Brain microvascular endothelial cell (primary cell): ENCODE data around the gene ZBTB7C.

Experiments
- DNase-seq: peaks from one replicate; pipeline ENCODE4 v3.0.0-alpha.2; 2020
- H3K27ac ChIP-seq: fragments of 250-450 bp; sonication (Bioruptor Pico); 2 replicates; pipeline ENCODE4 v1.5.1; 2020; ENCODE audit warnings: mild to moderate bottlenecking, moderate library complexity
- H3K27me3 ChIP-seq: fragments of 250-450 bp; sonication (Bioruptor Pico); replicated peaks from 2 replicates; pipeline ENCODE4 v1.5.1; 2020; ENCODE audit warnings: mild to moderate bottlenecking
- H3K36me3 ChIP-seq: fragments of 250-450 bp; sonication (Bioruptor Pico); replicated peaks from 2 replicates; pipeline ENCODE4 v1.5.1; 2020; ENCODE audit warnings: mild to moderate bottlenecking
- H3K4me3 ChIP-seq: 2 replicates; pipeline ENCODE4 v1.5.1; 2011; ENCODE audit warnings: low read depth, mild to moderate bottlenecking, control low read depth, low read length, moderate library complexity
- in situ Hi-C: cut with HindIII; loops from 2 replicates; pipeline ENCODE4 v1.10.0; 2017; ENCODE audit warnings: low sequenced_read_pairs, low pct_ligation_motif_present
- TF ChIP-seq, protein P1 (sequence below): IDR thresholded peaks from 2 replicates; pipeline ENCODE4 v1.5.1; 2011; ENCODE audit warnings: low read depth, mild to moderate bottlenecking, moderate library complexity, low read length, control low read depth, inconsistent platforms; ENCODE audit errors: missing control alignments

The ZBTB7C gene

DNA sequence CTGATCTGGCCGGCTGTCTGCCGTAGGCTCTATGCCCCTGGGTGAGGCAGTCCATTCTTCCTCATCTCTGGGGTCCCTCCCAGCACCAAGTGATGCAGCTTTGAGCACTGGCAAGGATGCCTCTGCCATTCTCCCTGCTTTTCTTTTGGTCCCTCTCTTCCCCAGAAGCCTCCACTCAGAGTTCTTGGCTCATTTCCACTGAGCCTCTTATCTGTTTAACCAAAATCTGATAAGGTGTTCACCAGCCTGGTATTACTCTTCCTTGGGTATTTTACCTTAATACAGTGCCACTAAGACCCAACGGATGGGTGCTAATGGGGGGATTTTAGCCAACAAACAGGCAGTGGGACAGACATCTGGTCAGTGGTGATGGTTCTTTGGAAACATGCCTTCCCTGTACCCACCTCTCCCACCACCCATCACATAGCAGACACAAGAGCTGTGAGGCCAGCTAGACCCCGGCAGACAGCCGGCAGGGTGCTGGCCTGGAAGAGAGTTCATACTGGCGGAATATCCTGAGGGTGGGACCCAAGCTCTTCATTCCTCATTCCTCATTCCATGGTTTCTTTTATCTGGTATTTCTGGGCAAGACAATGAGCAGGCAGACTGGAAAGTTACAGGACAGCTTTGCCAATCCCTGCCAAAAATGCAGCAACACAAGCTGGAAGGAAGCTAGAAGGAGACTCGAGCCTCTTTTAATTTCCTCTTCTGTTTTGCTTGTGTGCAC lies 34.6 kb downstream of the ZBTB7C start:
- TF ChIP-seq, protein P1, sequence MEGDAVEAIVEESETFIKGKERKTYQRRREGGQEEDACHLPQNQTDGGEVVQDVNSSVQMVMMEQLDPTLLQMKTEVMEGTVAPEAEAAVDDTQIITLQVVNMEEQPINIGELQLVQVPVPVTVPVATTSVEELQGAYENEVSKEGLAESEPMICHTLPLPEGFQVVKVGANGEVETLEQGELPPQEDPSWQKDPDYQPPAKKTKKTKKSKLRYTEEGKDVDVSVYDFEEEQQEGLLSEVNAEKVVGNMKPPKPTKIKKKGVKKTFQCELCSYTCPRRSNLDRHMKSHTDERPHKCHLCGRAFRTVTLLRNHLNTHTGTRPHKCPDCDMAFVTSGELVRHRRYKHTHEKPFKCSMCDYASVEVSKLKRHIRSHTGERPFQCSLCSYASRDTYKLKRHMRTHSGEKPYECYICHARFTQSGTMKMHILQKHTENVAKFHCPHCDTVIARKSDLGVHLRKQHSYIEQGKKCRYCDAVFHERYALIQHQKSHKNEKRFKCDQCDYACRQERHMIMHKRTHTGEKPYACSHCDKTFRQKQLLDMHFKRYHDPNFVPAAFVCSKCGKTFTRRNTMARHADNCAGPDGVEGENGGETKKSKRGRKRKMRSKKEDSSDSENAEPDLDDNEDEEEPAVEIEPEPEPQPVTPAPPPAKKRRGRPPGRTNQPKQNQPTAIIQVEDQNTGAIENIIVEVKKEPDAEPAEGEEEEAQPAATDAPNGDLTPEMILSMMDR: no peak
- H3K27me3 ChIP-seq: peaks cover 4% of the 10 kb centered on the region
- H3K27ac ChIP-seq: no peak overlapping the region
- H3K4me3 ChIP-seq: no peak overlapping the region
- no peaks in the 10 kb centered on the region for H3K36me3 ChIP-seq
- in situ Hi-C loops: no loop called here
- DNase-seq: no peak

DNA sequence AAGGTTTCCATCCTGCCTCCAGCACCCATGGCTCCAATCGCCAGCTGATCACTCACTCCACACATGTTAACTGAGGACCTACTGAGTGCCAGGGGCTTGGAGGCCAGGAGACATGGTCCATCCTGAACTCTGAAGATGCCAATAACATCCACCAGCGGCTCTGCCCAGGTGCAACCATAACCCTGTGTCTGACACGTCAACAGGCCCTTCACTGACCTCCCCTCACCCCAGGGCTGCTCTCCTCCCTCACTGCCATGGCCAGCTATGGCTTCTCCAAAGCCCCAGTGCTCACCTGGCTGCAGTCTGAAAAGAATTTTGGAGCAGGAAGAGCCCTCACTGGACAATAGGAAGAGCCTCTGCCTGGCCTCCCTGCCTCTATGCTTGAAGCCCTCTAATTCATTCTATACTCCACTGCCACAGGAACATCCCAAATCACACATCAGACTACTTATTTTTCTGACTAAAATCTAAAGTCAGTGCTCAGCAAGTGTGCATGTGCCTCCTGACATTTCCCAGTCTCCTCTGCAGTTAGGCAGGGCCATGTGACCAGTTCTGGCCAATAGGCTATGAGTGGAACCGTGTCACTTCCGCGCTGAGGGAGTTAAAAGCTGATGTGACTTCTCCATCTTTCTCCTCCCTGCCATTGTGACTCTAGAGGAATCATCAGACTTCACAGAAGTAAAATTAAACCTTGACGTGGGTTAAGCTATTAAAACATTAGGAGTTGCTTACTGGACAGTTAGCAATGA lies 37.2 kb downstream of the ZBTB7C start:
- H3K36me3 ChIP-seq: no peaks in the 10 kb centered on the region
- no peak overlapping the region for H3K27ac ChIP-seq
- H3K27me3 ChIP-seq: peaks cover 4% of the 10 kb centered on the region
- no peak for DNase-seq
- in situ Hi-C loops: no loop called here
- TF ChIP-seq, protein P1: no peak
- H3K4me3 ChIP-seq: no peak overlapping the region

DNA sequence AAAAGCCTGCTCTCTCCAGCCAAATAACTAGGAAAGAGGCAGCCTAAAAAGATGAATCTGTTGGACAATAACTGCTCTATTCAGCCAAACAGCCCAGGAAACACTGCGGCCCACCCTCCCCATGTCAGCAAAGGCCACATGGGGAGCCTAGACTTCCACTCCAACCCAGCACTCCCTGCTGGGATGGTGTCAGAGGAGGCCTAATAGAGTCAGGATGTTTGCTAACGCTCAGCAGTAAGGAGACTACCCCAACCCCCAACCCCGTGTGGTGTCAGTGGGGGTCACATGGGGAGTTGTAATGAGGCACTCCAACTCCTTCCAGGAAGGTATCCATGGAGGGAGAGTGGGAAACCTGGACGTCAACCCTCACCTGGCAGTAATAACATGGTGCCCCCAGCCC lies 41.6 kb downstream of the ZBTB7C start:
- TF ChIP-seq, protein P1: no peak
- H3K27ac ChIP-seq: no peak overlapping the region
- H3K36me3 ChIP-seq: no peaks in the 10 kb centered on the region
- no peaks in the 10 kb centered on the region for H3K27me3 ChIP-seq
- no peak overlapping the region for H3K4me3 ChIP-seq
- in situ Hi-C loops: no loop called here
- no peak for DNase-seq

- Histone ChIP-seq H3K4me3 (no peak overlapping the region), H3K27me3 (peaks cover under 1% of the 10 kb centered on the region), H3K36me3 (no peaks in the 10 kb centered on the region), H3K27ac (no peak overlapping the region)
- DNase-seq: no peak
- in situ Hi-C loops: no loop called here
- TF ChIP-seq, protein P1: no peak
Observed at GRCh38 chr18:48365965-48366364, 43.2 kb downstream of the ZBTB7C start.

GRCh38 chr18:48364146-48364545 lies 45.0 kb downstream of the ZBTB7C start:
- peaks cover 2% of the 10 kb centered on the region for H3K27me3 ChIP-seq
- H3K36me3 ChIP-seq: no peaks in the 10 kb centered on the region
- TF ChIP-seq, protein P1: no peak
- in situ Hi-C loops: no loop called here
- H3K4me3 ChIP-seq: no peak overlapping the region
- DNase-seq: no peak
- no peak overlapping the region for H3K27ac ChIP-seq
